HEK293T (cell line): Measurements from ENCODE around the gene C5orf58.

Source experiments
- ARNT ChIP-seq: fragments of 450-650 bp; IDR thresholded peaks from 2 replicates; pipeline ENCODE4 v1.6.1; 2017; ENCODE audit warnings: mild to moderate bottlenecking
- BHLHE40 ChIP-seq: fragments of 450-650 bp; IDR thresholded peaks from 2 replicates; pipeline ENCODE4 v1.6.1; 2016; ENCODE audit warnings: mild to moderate bottlenecking, moderate library complexity, borderline replicate concordance
- FOXA1 ChIP-seq: fragments of 450-650 bp; IDR thresholded peaks from 2 replicates; pipeline ENCODE4 v1.6.1; 2016; ENCODE audit warnings: mild to moderate bottlenecking
- FOXK2 ChIP-seq: fragments of 450-650 bp; IDR thresholded peaks from 2 replicates; pipeline ENCODE4 v1.6.1; 2016; ENCODE audit warnings: mild to moderate bottlenecking
- FOXM1 ChIP-seq: fragments of 450-650 bp; IDR thresholded peaks from 2 replicates; pipeline ENCODE4 v1.6.1; 2017; ENCODE audit warnings: mild to moderate bottlenecking, borderline replicate concordance
- SP1 ChIP-seq: fragments of 450-650 bp; IDR thresholded peaks from 2 replicates; pipeline ENCODE4 v1.6.1; 2017
- SUZ12 ChIP-seq: fragments of 450-650 bp; IDR thresholded peaks from 2 replicates; pipeline ENCODE4 v1.6.1; 2016; ENCODE audit warnings: mild to moderate bottlenecking
- TARDBP ChIP-seq: fragments of 450-650 bp; IDR thresholded peaks from 2 replicates; pipeline ENCODE4 v1.6.1; 2016

DNA sequence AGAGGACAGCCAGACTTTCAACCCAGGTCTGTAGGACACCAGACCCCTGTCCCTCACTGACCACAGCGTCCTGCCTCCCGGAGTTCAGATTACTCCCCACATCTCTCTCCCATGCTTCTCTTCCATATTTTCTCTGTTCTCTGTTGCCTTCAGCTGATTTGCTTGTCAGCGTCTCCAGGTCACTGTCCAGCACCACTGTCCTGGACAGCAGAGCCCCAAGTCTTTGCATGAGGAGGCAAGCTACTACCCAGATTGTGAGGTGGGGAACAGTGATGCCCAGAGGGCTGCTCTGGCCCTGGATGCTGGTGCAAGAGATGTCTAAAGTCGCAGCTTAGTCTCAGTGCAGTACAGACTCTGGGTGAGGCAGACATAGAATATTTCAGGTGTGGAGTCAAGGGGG, 48.0 kb upstream of the C5orf58 start:
- no peak for TF ChIP-seq FOXM1
- TF ChIP-seq SUZ12 = no peak
- no peak for TF ChIP-seq ARNT
- no peak for TF ChIP-seq TARDBP
- no peak for TF ChIP-seq FOXK2
- TF ChIP-seq BHLHE40 = no peak
- no peak for TF ChIP-seq SP1
- no peak for TF ChIP-seq FOXA1
